PC-3 (cell line): ENCODE data around the gene AKAP14. TPM values are rescaled to one million over a fixed set of nuclear protein-coding genes. Genes with fewer than 3 reads are reported as not detected.
A peak's percentile ranks its signal among the peaks of the same experiment; 100 is the strongest.

Source experiments
- ATAC-seq: fragments of 200-7000 bp; cut with Tn5 transposase; 2 replicates; pipeline ENCODE4 v1.9.1; 2020; ENCODE audit warnings: mild to moderate bottlenecking, moderate library complexity
- BruUV-seq: library from RNA; stranded (reverse); fragments of 400-500 nt; replicated peaks from 2 replicates; lab custom pipeline; 2021; lab: Mats Ljungman, UMichigan
- CTCF ChIA-PET: fragments of 300-600 bp; sonication (Branson Sonifier 250); formaldehyde crosslinking; loops from one replicate; lab custom pipeline; 2022; ENCODE audit warnings: antibody characterized with exemption; lab: Charles Lee
- POLR2A ChIA-PET: fragments of 300-600 bp; sonication (Branson Sonifier 250); formaldehyde crosslinking; loops from one replicate; lab custom pipeline; 2022; ENCODE audit warnings: antibody characterized with exemption; ENCODE audit not compliant: unreplicated experiment; lab: Charles Lee
- DNase-seq: peaks from one replicate; pipeline ENCODE4 v3.0.0-alpha.2; 2015
- H2AFZ ChIP-seq: fragments of 300-600 bp; sonication (generic); 2 replicates; pipeline ENCODE4 v1.6.0; 2016; ENCODE audit warnings: antibody characterized with exemption, low read length
- H3F3A ChIP-seq: fragments of 300-600 bp; sonication (generic); one replicate; pipeline ENCODE4 v1.6.0; 2017; ENCODE audit warnings: antibody characterized with exemption, low read length, control low read depth, mild to moderate bottlenecking; ENCODE audit not compliant: unreplicated experiment
- H3K27ac ChIP-seq: fragments of 300-600 bp; sonication (generic); 2 replicates; pipeline ENCODE4 v1.5.1; 2016; ENCODE audit warnings: mild to moderate bottlenecking, low read length
- H3K27me3 ChIP-seq: fragments of 300-600 bp; sonication (generic); 2 replicates; pipeline ENCODE4 v1.6.1; 2016; ENCODE audit warnings: low read length, mixed read lengths
- H3K36me3 ChIP-seq: fragments of 300-600 bp; sonication (generic); 2 replicates; pipeline ENCODE4 v1.6.1; 2016; ENCODE audit warnings: low read depth, mixed run types, low read length, mixed read lengths
- H3K4me1 ChIP-seq: fragments of 300-600 bp; sonication (generic); 2 replicates; pipeline ENCODE4 v1.5.1; 2016; ENCODE audit warnings: low read length; ENCODE audit not compliant: insufficient read depth
- H3K4me2 ChIP-seq: fragments of 300-600 bp; sonication (generic); 2 replicates; pipeline ENCODE4 v1.6.0; 2016; ENCODE audit warnings: low read length
- H3K4me3 ChIP-seq: fragments of 300-600 bp; sonication (generic); 2 replicates; pipeline ENCODE4 v1.5.1; 2016; ENCODE audit warnings: mild to moderate bottlenecking, low read length, mixed read lengths
- H3K79me2 ChIP-seq: fragments of 300-600 bp; sonication (generic); 2 replicates; pipeline ENCODE4 v1.6.1; 2017; ENCODE audit warnings: low read length, mixed read lengths
- H3K9ac ChIP-seq: fragments of 300-600 bp; sonication (generic); 2 replicates; pipeline ENCODE4 v1.6.0; 2016; ENCODE audit warnings: mild to moderate bottlenecking, low read length
- H3K9me2 ChIP-seq: fragments of 300-600 bp; sonication (generic); replicated peaks from 2 replicates; pipeline ENCODE4 v1.6.1; 2016; ENCODE audit warnings: mixed run types, low read length, mixed read lengths
- H3K9me3 ChIP-seq: fragments of 300-600 bp; sonication (generic); 2 replicates; pipeline ENCODE4 v1.6.1; 2016; ENCODE audit warnings: low read length, mixed read lengths
- H4K20me1 ChIP-seq: fragments of 300-600 bp; sonication (generic); 2 replicates; pipeline ENCODE4 v1.6.1; 2016; ENCODE audit warnings: low read length, mixed read lengths
- CTCF ChIP-seq: fragments of 300-600 bp; sonication (generic); conservative IDR thresholded peaks from 2 replicates; pipeline ENCODE4 v1.5.1; 2017; ENCODE audit warnings: antibody characterized with exemption, low read depth, mild to moderate bottlenecking, low read length
- EZH2 ChIP-seq: fragments of 300-600 bp; sonication (generic); IDR thresholded peaks from one replicate; pipeline ENCODE4 v1.6.1; 2017; ENCODE audit warnings: antibody characterized with exemption, mild to moderate bottlenecking, low read length; ENCODE audit not compliant: unreplicated experiment
- EZH2phosphoT487 ChIP-seq: fragments of 300-600 bp; sonication (generic); IDR thresholded peaks from 2 replicates; pipeline ENCODE4 v1.6.1; 2018; ENCODE audit warnings: mild to moderate bottlenecking, antibody characterized with exemption, low read length, borderline replicate concordance
- intact Hi-C: fragments of 100-400 bp; cut with micrococcal nuclease; formaldehyde crosslinking; loops from 2 replicates; pipeline ENCODE4 v1.9.0; 2023
- total RNA-seq: library from RNA; depleted of rRNA; stranded (reverse); fragments of >200 nt; gene quantifications from 2 replicates; pipeline ENCODE4 v1.2.3, GENCODE V29; 2014

The AKAP14 gene
- total RNA-seq, 1 experiment from 2014 or later, result not detected

GRCh38 chrX:119853444-119853843 is 42.2 kb upstream of the AKAP14 start:
- H3K27me3 ChIP-seq, result no peaks in the 10 kb centered on the region
- H3K4me3 ChIP-seq, result peak overlapping the region; percentile 100
- ChIA-PET POLR2A (interaction anchor here (0.5 to 1.0 kb wide), 7 partner anchors 8 to 279 kb away, joined by 3 to 12 read pairs (median 3); partner anchors contain the start of gene RPL39), CTCF (interaction anchor here (0.5 to 1.3 kb wide), 4 partner anchors 62 to 279 kb away, joined by 4 to 10 read pairs (median 5); partner anchors contain the start of genes RPL39 and UBE2A)
- H2AFZ ChIP-seq, result peak overlapping the region; percentile 100
- peak overlapping the region; percentile 99 for H3K4me2 ChIP-seq
- H3F3A ChIP-seq, result no peaks in the 10 kb centered on the region
- no peaks in the 10 kb centered on the region for H3K9me3 ChIP-seq
- intact Hi-C loops, result loop anchor here (1.0 to 2.0 kb wide), 2 partner anchors 18 to 63 kb away; partner anchors contain the start of genes NDUFA1, RNF113A and RPL39
- H3K4me1 ChIP-seq, result peaks cover 6% of the 10 kb centered on the region; the same call in 1 of the 2 replicates
- 0 out of 2 replicates have a peak, but pooled peaks have one; percentile 17 for ATAC-seq
- H4K20me1 ChIP-seq, result no peaks in the 10 kb centered on the region
- BruUV-seq, result TSS peak; percentile 85
- no peak for TF ChIP-seq CTCF
- no peak for TF ChIP-seq EZH2
- no peak for TF ChIP-seq EZH2phosphoT487
- peaks cover 17% of the 10 kb centered on the region; the same call in 1 of the 2 replicates for H3K36me3 ChIP-seq
- no peak overlapping the region for H3K27ac ChIP-seq
- H3K79me2 ChIP-seq, result peaks cover 27% of the 10 kb centered on the region
- no peaks in the 10 kb centered on the region for H3K9me2 ChIP-seq
- no peak for DNase-seq
- peak overlapping the region; percentile 79 for H3K9ac ChIP-seq

- Histone ChIP-seq H2AFZ (peak overlapping the region; percentile 99), H3K27me3 (no peaks in the 10 kb centered on the region), H3K36me3 (peaks cover 2% of the 10 kb centered on the region; the same call in 1 of the 2 replicates), H3K27ac (peak overlapping the region; percentile 84), H3F3A (no peaks in the 10 kb centered on the region), H3K4me1 (peaks cover 5% of the 10 kb centered on the region), H3K79me2 (peaks cover 66% of the 10 kb centered on the region), H3K4me2 (peak overlapping the region; percentile 98), H4K20me1 (0 out of 2 replicates have a peak, but pooled peaks cover 3% of the 10 kb centered on the region), H3K4me3 (peak overlapping the region; percentile 99), H3K9me3 (no peaks in the 10 kb centered on the region), H3K9ac (peak overlapping the region; percentile 97), H3K9me2 (no peaks in the 10 kb centered on the region)
- DNase-seq, result peak; percentile 33
- ATAC-seq, result peak; percentile 43
- CTCF ChIA-PET, result interaction anchor here (0.6 kb wide), 1 partner anchor 121 kb away, joined by 3 read pairs; no protein-coding TSS in a partner anchor
- BruUV-seq, result no TSS peak
- TF ChIP-seq EZH2phosphoT487, result no peak
- no peak for TF ChIP-seq CTCF
- TF ChIP-seq EZH2, result no peak
- POLR2A ChIA-PET, result interaction anchor here (0.6 kb wide), 1 partner anchor 18 kb away, joined by 3 read pairs; the partner anchor contains the start of gene UPF3B
- intact Hi-C loops, result loop anchor here (1.0 to 5.0 kb wide), 2 partner anchors 17 to 78 kb away; partner anchors contain the start of gene RPL39
These were observed 25.0 kb upstream of the AKAP14 start for GRCh38 chrX:119870626-119871131.
